RWPE2 (cell line): Measurements from ENCODE around the gene FBXO36.
A peak's percentile ranks its signal among the peaks of the same experiment; 100 is the strongest.
"Not testable (repeated sequence)": the region's sequence is repeated elsewhere in the genome, so short reads cannot be mapped to it uniquely, and the experiment has no call there.

Experiments
- ATAC-seq: fragments of 200-7000 bp; cut with Tn5 transposase; 3 replicates; pipeline ENCODE4 v1.9.1; 2021; ENCODE audit warnings: low read depth
- DNase-seq: peaks from one replicate; pipeline ENCODE4 v3.0.0-alpha.2; 2020; ENCODE audit warnings: low spot score
- H3K27ac ChIP-seq: fragments of 450-650 bp; 2 replicates; pipeline ENCODE4 v1.5.1; 2017; ENCODE audit warnings: mild to moderate bottlenecking; ENCODE audit not compliant: poor library complexity, severe bottlenecking
- H3K27me3 ChIP-seq: fragments of 250-450 bp; sonication (Bioruptor Pico); 2 replicates; pipeline ENCODE4 v1.5.1; 2021; ENCODE audit warnings: mild to moderate bottlenecking, moderate library complexity; ENCODE audit not compliant: insufficient read depth, poor library complexity, severe bottlenecking
- H3K36me3 ChIP-seq: fragments of 250-450 bp; sonication (Bioruptor Pico); 2 replicates; pipeline ENCODE4 v1.5.1; 2020; ENCODE audit warnings: low read depth, mild to moderate bottlenecking, moderate library complexity
- H3K4me1 ChIP-seq: fragments of 250-450 bp; sonication (Bioruptor Pico); 2 replicates; pipeline ENCODE4 v1.5.1; 2021; ENCODE audit warnings: mild to moderate bottlenecking, moderate library complexity; ENCODE audit not compliant: insufficient read depth, poor library complexity, severe bottlenecking
- H3K4me3 ChIP-seq: fragments of 250-450 bp; sonication (Bioruptor Pico); 2 replicates; pipeline ENCODE4 v1.5.1; 2021; ENCODE audit warnings: mild to moderate bottlenecking, moderate library complexity; ENCODE audit not compliant: severe bottlenecking
- H3K9me3 ChIP-seq: fragments of 250-450 bp; sonication (Bioruptor Pico); 2 replicates; pipeline ENCODE4 v1.5.1; 2021; ENCODE audit warnings: mild to moderate bottlenecking, moderate library complexity; ENCODE audit not compliant: severe bottlenecking
- CTCF ChIP-seq: fragments of 450-650 bp; IDR thresholded peaks from one replicate; pipeline ENCODE4 v1.5.1; 2017; ENCODE audit warnings: mild to moderate bottlenecking, moderate library complexity; ENCODE audit not compliant: poor library complexity, severe bottlenecking

FBXO36 gene

GRCh38 chr2:229920011-229920641 lies 2.2 kb upstream of the FBXO36 start:
- H3K9me3 ChIP-seq, result no peaks in the 10 kb centered on the region
- ATAC-seq (no peak), DNase-seq (no peak)
- H3K27ac ChIP-seq, result peak overlapping the region; percentile 83
- no peaks in the 10 kb centered on the region for H3K4me1 ChIP-seq
- H3K4me3 ChIP-seq, result peak overlapping the region; percentile 90
- peaks cover 18% of the 10 kb centered on the region for H3K36me3 ChIP-seq
- TF ChIP-seq CTCF, result no peak
- H3K27me3 ChIP-seq, result no peaks in the 10 kb centered on the region

- Histone ChIP-seq H3K27ac (peak overlapping the region; percentile 83), H3K4me1 (no peaks in the 10 kb centered on the region), H3K27me3 (no peaks in the 10 kb centered on the region), H3K4me3 (peak overlapping the region; percentile 90), H3K9me3 (no peaks in the 10 kb centered on the region), H3K36me3 (peaks cover 18% of the 10 kb centered on the region)
- no peak for TF ChIP-seq CTCF
- ATAC-seq (peak; percentile 57), DNase-seq (peak; percentile 77)
Observed at GRCh38 chr2:229921101-229921891, 1.0 kb upstream of the FBXO36 start.

- Histone ChIP-seq H3K36me3 (peaks cover 18% of the 10 kb centered on the region), H3K4me1 (peaks cover 1% of the 10 kb centered on the region), H3K4me3 (peak within 1 kb of the TSS; percentile 90), H3K27ac (peak within 1 kb of the TSS; percentile 83), H3K9me3 (no peaks in the 10 kb centered on the region), H3K27me3 (no peaks in the 10 kb centered on the region)
- no peak for TF ChIP-seq CTCF
- ATAC-seq (peak; percentile 80), DNase-seq (peak; percentile 93)
Observed at GRCh38 chr2:229921892-229922448, 333 bp upstream of the FBXO36 start, which contains the start of gene TRIP12. TRIP12 (minus strand) TSS chr2:229922009; CDS start chr2:229880079, 41,930 bp downstream.

- not testable (repeated sequence) for H3K4me3 ChIP-seq, H3K27ac ChIP-seq, DNase-seq, H3K27me3 ChIP-seq, H3K36me3 ChIP-seq, ATAC-seq, H3K9me3 ChIP-seq
- peaks cover 17% of the 10 kb centered on the region for H3K4me1 ChIP-seq
Observed at GRCh38 chr2:229924541-229924940, 2.2 kb downstream of the FBXO36 start.

GRCh38 chr2:229925201-229925600 lies 2.9 kb downstream of the FBXO36 start:
- no peak for TF ChIP-seq CTCF
- Histone ChIP-seq H3K36me3 (no peaks in the 10 kb centered on the region), H3K4me1 (peaks cover 17% of the 10 kb centered on the region), H3K9me3 (no peaks in the 10 kb centered on the region), H3K27me3 (no peaks in the 10 kb centered on the region), H3K4me3 (no peak overlapping the region), H3K27ac (no peak overlapping the region)
- DNase-seq (no peak), ATAC-seq (no peak)
